SJCRH30 (cell line): Measurements from ENCODE around the gene NABP1. TPM values are rescaled to one million over a fixed set of nuclear protein-coding genes. Genes with fewer than 3 reads are reported as not detected.
"Not testable (repeated sequence)": the region's sequence is repeated elsewhere in the genome, so short reads cannot be mapped to it uniquely, and the experiment has no call there.

Experiments used
- DNase-seq, 2 experiments: peaks; one replicate each; pipeline ENCODE4 v3.0.0-alpha.2; 2015 to 2020
- H3K27ac ChIP-seq: fragments of 250-450 bp; sonication (Bioruptor Pico); 2 replicates; pipeline ENCODE4 v1.5.1; 2020; ENCODE audit warnings: mild to moderate bottlenecking, moderate library complexity
- H3K27me3 ChIP-seq: fragments of 250-450 bp; sonication (Bioruptor Pico); 2 replicates; pipeline ENCODE4 v1.5.1; 2020; ENCODE audit warnings: mild to moderate bottlenecking, moderate library complexity
- H3K36me3 ChIP-seq: fragments of 250-450 bp; sonication (Bioruptor Pico); 2 replicates; pipeline ENCODE4 v1.5.1; 2020; ENCODE audit warnings: mild to moderate bottlenecking, moderate library complexity
- H3K4me1 ChIP-seq: fragments of 250-450 bp; sonication (Bioruptor Pico); 2 replicates; pipeline ENCODE4 v1.5.1; 2020; ENCODE audit warnings: mild to moderate bottlenecking, moderate library complexity
- H3K4me3 ChIP-seq: fragments of 250-450 bp; sonication (Bioruptor Pico); 2 replicates; pipeline ENCODE4 v1.5.1; 2020; ENCODE audit warnings: mild to moderate bottlenecking, moderate library complexity
- H3K9me3 ChIP-seq: fragments of 250-450 bp; sonication (Bioruptor Pico); replicated peaks from 2 replicates; pipeline ENCODE4 v1.5.1; 2020; ENCODE audit warnings: mild to moderate bottlenecking, moderate library complexity
- total RNA-seq: library from RNA; depleted of rRNA; stranded (reverse); fragments of >200 nt; shearing (Covaris generic); gene quantifications from 2 replicates; pipeline ENCODE4 v1.2.3, GENCODE V29; 2014

NABP1 gene
- total RNA-seq, 1 experiment from 2014 or later: 69.1 TPM

GRCh38 chr2:191642541-191642940, 35.4 kb upstream of the NABP1 start:
- peaks cover 11% of the 10 kb centered on the region for H3K4me1 ChIP-seq
- H3K27ac ChIP-seq: no peak overlapping the region
- no peaks in the 10 kb centered on the region for H3K27me3 ChIP-seq
- H3K4me3 ChIP-seq: no peak overlapping the region
- DNase-seq: no peak
- H3K9me3 ChIP-seq: no peaks in the 10 kb centered on the region; the same call in 1 of the 2 replicates
- no peaks in the 10 kb centered on the region for H3K36me3 ChIP-seq

GRCh38 chr2:191643429-191643828, 34.5 kb upstream of the NABP1 start:
- H3K27ac ChIP-seq: no peak overlapping the region
- no peaks in the 10 kb centered on the region for H3K36me3 ChIP-seq
- peaks cover 2% of the 10 kb centered on the region for H3K4me1 ChIP-seq
- no peak for DNase-seq
- no peak overlapping the region for H3K4me3 ChIP-seq
- H3K9me3 ChIP-seq: no peaks in the 10 kb centered on the region; the same call in 1 of the 2 replicates
- H3K27me3 ChIP-seq: no peaks in the 10 kb centered on the region

GRCh38 chr2:191644613-191645012, 33.3 kb upstream of the NABP1 start:
- not testable (repeated sequence) for H3K9me3 ChIP-seq, DNase-seq, H3K27me3 ChIP-seq, H3K4me3 ChIP-seq, H3K36me3 ChIP-seq, H3K27ac ChIP-seq, H3K4me1 ChIP-seq

- no peak for DNase-seq
- Histone ChIP-seq H3K27me3 (no peaks in the 10 kb centered on the region), H3K4me3 (no peak overlapping the region), H3K9me3 (no peaks in the 10 kb centered on the region; the same call in 1 of the 2 replicates), H3K36me3 (no peaks in the 10 kb centered on the region), H3K27ac (no peak overlapping the region), H3K4me1 (no peaks in the 10 kb centered on the region)
Observed at GRCh38 chr2:191645032-191645431, 32.9 kb upstream of the NABP1 start.

- no peaks in the 10 kb centered on the region for H3K4me1 ChIP-seq
- H3K27ac ChIP-seq: no peak overlapping the region
- H3K4me3 ChIP-seq: no peak overlapping the region
- H3K36me3 ChIP-seq: no peaks in the 10 kb centered on the region
- no peak for DNase-seq
- H3K9me3 ChIP-seq: no peaks in the 10 kb centered on the region; the same call in 1 of the 2 replicates
- H3K27me3 ChIP-seq: no peaks in the 10 kb centered on the region
Observed at GRCh38 chr2:191645434-191646162, 32.3 kb upstream of the NABP1 start.

- DNase-seq: no peak
- H3K36me3 ChIP-seq: no peaks in the 10 kb centered on the region
- no peaks in the 10 kb centered on the region for H3K27me3 ChIP-seq
- no peak overlapping the region for H3K27ac ChIP-seq
- H3K4me1 ChIP-seq: no peaks in the 10 kb centered on the region
- no peak overlapping the region for H3K4me3 ChIP-seq
- no peaks in the 10 kb centered on the region; the same call in 1 of the 2 replicates for H3K9me3 ChIP-seq
Observed at GRCh38 chr2:191646163-191646902, 31.6 kb upstream of the NABP1 start.

GRCh38 chr2:191649519-191649918, 28.4 kb upstream of the NABP1 start:
- DNase-seq: no peak
- H3K27me3 ChIP-seq: no peaks in the 10 kb centered on the region
- no peak overlapping the region for H3K4me3 ChIP-seq
- no peaks in the 10 kb centered on the region for H3K36me3 ChIP-seq
- H3K4me1 ChIP-seq: no peaks in the 10 kb centered on the region
- no peak overlapping the region for H3K27ac ChIP-seq
- no peaks in the 10 kb centered on the region; the same call in 1 of the 2 replicates for H3K9me3 ChIP-seq

GRCh38 chr2:191650896-191651773, 26.8 kb upstream of the NABP1 start:
- H3K27ac ChIP-seq: no peak overlapping the region
- no peaks in the 10 kb centered on the region for H3K27me3 ChIP-seq
- H3K4me3 ChIP-seq: no peak overlapping the region
- DNase-seq: no peak
- H3K9me3 ChIP-seq: no peaks in the 10 kb centered on the region
- H3K36me3 ChIP-seq: no peaks in the 10 kb centered on the region
- no peaks in the 10 kb centered on the region for H3K4me1 ChIP-seq

GRCh38 chr2:191653667-191654391, 24.1 kb upstream of the NABP1 start:
- H3K9me3 ChIP-seq: no peaks in the 10 kb centered on the region
- no peak overlapping the region for H3K4me3 ChIP-seq
- H3K4me1 ChIP-seq: no peaks in the 10 kb centered on the region
- H3K27ac ChIP-seq: no peak overlapping the region
- no peaks in the 10 kb centered on the region for H3K27me3 ChIP-seq
- H3K36me3 ChIP-seq: no peaks in the 10 kb centered on the region
- no peak for DNase-seq

GRCh38 chr2:191656391-191656790, 21.5 kb upstream of the NABP1 start:
- no peaks in the 10 kb centered on the region for H3K27me3 ChIP-seq
- no peak overlapping the region for H3K27ac ChIP-seq
- DNase-seq: no peak
- no peak overlapping the region for H3K4me3 ChIP-seq
- 0 out of 2 replicates have a peak, but pooled peaks cover 2% of the 10 kb centered on the region for H3K9me3 ChIP-seq
- H3K36me3 ChIP-seq: no peaks in the 10 kb centered on the region
- no peaks in the 10 kb centered on the region for H3K4me1 ChIP-seq

- Histone ChIP-seq H3K27ac (no peak overlapping the region), H3K4me3 (no peak overlapping the region), H3K27me3 (no peaks in the 10 kb centered on the region), H3K9me3 (0 out of 2 replicates have a peak, but pooled peaks cover 2% of the 10 kb centered on the region), H3K36me3 (no peaks in the 10 kb centered on the region), H3K4me1 (no peaks in the 10 kb centered on the region)
- no peak for DNase-seq
Observed at GRCh38 chr2:191656792-191657191, 21.1 kb upstream of the NABP1 start.

- Histone ChIP-seq H3K36me3 (no peaks in the 10 kb centered on the region), H3K4me1 (no peaks in the 10 kb centered on the region), H3K27me3 (no peaks in the 10 kb centered on the region), H3K4me3 (no peak overlapping the region), H3K9me3 (0 out of 2 replicates have a peak, but pooled peaks cover 2% of the 10 kb centered on the region), H3K27ac (no peak overlapping the region)
- DNase-seq: no peak
Observed at GRCh38 chr2:191657977-191658376, 20.0 kb upstream of the NABP1 start.

GRCh38 chr2:191659198-191659597, 18.7 kb upstream of the NABP1 start:
- Histone ChIP-seq H3K27ac (no peak overlapping the region), H3K27me3 (no peaks in the 10 kb centered on the region), H3K4me1 (no peaks in the 10 kb centered on the region), H3K9me3 (0 out of 2 replicates have a peak, but pooled peaks cover 2% of the 10 kb centered on the region), H3K36me3 (no peaks in the 10 kb centered on the region), H3K4me3 (no peak overlapping the region)
- no peak for DNase-seq

GRCh38 chr2:191660575-191660974, 17.4 kb upstream of the NABP1 start:
- H3K27ac ChIP-seq: no peak overlapping the region
- H3K27me3 ChIP-seq: no peaks in the 10 kb centered on the region
- H3K36me3 ChIP-seq: no peaks in the 10 kb centered on the region
- H3K9me3 ChIP-seq: 0 out of 2 replicates have a peak, but pooled peaks cover 2% of the 10 kb centered on the region
- no peaks in the 10 kb centered on the region for H3K4me1 ChIP-seq
- H3K4me3 ChIP-seq: no peak overlapping the region
- no peak for DNase-seq
